A204.1 (cell line): ENCODE measurements around the gene COMMD4.

Experiments used
- FAIRE-seq: peaks from 2 replicates; lab custom pipeline; 2012; peaks lifted over from hg19 to GRCh38; lab: Jason Lieb, UNC

COMMD4 gene

GRCh38 chr15:75357976-75358673, 22.3 kb downstream of the COMMD4 start:
- no peak for FAIRE-seq

- FAIRE-seq: no peak
Measured at GRCh38 chr15:75358771-75359536, 23.1 kb downstream of the COMMD4 start.

GRCh38 chr15:75359537-75360250, 23.8 kb downstream of the COMMD4 start:
- FAIRE-seq: no peak

- FAIRE-seq: no peak
Measured at GRCh38 chr15:75360391-75360790, 24.5 kb downstream of the COMMD4 start.

- FAIRE-seq: no peak
Measured at GRCh38 chr15:75360856-75361255, 25.0 kb downstream of the COMMD4 start.

GRCh38 chr15:75361361-75361988, 25.6 kb downstream of the COMMD4 start:
- no peak for FAIRE-seq

GRCh38 chr15:75361989-75362641, 26.3 kb downstream of the COMMD4 start:
- no peak for FAIRE-seq

- no peak for FAIRE-seq
Measured at GRCh38 chr15:75362642-75363249, 26.9 kb downstream of the COMMD4 start.

- FAIRE-seq: no peak
Measured at GRCh38 chr15:75363786-75364185, 27.9 kb downstream of the COMMD4 start.

- FAIRE-seq: no peak
Measured at GRCh38 chr15:75364881-75365280, 29.0 kb downstream of the COMMD4 start.

GRCh38 chr15:75366163-75366562, 30.3 kb downstream of the COMMD4 start:
- no peak for FAIRE-seq

- FAIRE-seq: no peak
Measured at GRCh38 chr15:75367006-75367405, 31.1 kb downstream of the COMMD4 start.

- FAIRE-seq: no peak
Measured at GRCh38 chr15:75367406-75367912, 31.6 kb downstream of the COMMD4 start.

- FAIRE-seq: peak; percentile 77
Measured at GRCh38 chr15:75367913-75368688, 32.2 kb downstream of the COMMD4 start, which contains the start of gene MAN2C1. MAN2C1 (minus strand) TSS chr15:75368607; CDS start chr15:75368583, 24 bp downstream.

GRCh38 chr15:75368689-75369239, 32.9 kb downstream of the COMMD4 start:
- FAIRE-seq: no peak

- FAIRE-seq: no peak
Measured at GRCh38 chr15:75369897-75370581, 34.2 kb downstream of the COMMD4 start.

- FAIRE-seq: no peak
Measured at GRCh38 chr15:75371486-75371885, 35.6 kb downstream of the COMMD4 start.

GRCh38 chr15:75371901-75372688, 36.2 kb downstream of the COMMD4 start:
- FAIRE-seq: no peak

- no peak for FAIRE-seq
Measured at GRCh38 chr15:75380773-75381172, 44.9 kb downstream of the COMMD4 start.
